Body of pancreas (tissue), 4 donors: ENCODE results near the gene SSUH2.

Experiments
- POLR2A ChIP-seq, 3 donors: fragments of 450-650 bp; IDR thresholded peaks; one replicate each; pipeline ENCODE4 v1.6.1; 2016; ENCODE audit warnings: antibody characterized with exemption in 3 of 3, mild to moderate bottlenecking in 2 of 3
- TF ChIP-seq, protein P1 (sequence below), 7 experiments: fragments of 450-650 bp in 4 of 7; fragments of 200-600 bp in 3 of 7; sonication (generic) in 3 of 7; IDR thresholded peaks; one replicate each; pipeline ENCODE4 v1.5.1; 2016 to 2019; ENCODE audit warnings: antibody characterized with exemption in 7 of 7

DNA sequence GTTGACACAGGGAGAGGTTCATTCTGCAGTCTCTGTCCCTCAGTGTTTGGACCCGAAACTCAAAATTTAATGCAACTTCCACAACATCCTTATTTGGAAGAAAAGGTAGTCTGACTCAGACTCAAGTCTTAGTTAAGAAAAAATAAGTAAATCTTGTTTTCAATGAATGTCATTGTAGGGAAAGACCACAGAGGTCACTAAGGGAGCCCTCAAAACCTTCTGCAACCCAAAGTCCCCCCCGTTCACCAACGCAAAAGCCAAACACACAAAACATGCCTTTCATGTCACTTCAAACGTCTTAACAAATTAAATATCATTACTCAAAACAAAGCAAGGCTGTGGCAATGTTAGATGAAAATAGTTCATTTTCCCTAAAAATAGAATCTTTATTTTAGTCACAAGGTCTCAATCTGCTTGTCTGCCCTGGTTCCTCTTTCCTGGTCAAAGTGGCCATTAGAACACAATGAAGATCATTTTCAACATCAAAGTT is 20.9 kb upstream of the SSUH2 start:
- TF ChIP-seq, protein P1, sequence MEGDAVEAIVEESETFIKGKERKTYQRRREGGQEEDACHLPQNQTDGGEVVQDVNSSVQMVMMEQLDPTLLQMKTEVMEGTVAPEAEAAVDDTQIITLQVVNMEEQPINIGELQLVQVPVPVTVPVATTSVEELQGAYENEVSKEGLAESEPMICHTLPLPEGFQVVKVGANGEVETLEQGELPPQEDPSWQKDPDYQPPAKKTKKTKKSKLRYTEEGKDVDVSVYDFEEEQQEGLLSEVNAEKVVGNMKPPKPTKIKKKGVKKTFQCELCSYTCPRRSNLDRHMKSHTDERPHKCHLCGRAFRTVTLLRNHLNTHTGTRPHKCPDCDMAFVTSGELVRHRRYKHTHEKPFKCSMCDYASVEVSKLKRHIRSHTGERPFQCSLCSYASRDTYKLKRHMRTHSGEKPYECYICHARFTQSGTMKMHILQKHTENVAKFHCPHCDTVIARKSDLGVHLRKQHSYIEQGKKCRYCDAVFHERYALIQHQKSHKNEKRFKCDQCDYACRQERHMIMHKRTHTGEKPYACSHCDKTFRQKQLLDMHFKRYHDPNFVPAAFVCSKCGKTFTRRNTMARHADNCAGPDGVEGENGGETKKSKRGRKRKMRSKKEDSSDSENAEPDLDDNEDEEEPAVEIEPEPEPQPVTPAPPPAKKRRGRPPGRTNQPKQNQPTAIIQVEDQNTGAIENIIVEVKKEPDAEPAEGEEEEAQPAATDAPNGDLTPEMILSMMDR (IDR thresholded peaks at IDR 0.05), result no peak
- TF ChIP-seq POLR2A (IDR thresholded peaks at IDR 0.05), result no peak
